GM18867 (cell line): ENCODE results near the gene FRMD4B.

Experiments used
- ATAC-seq: cut with Tn5 transposase; IDR thresholded peaks from one replicate; pipeline ENCODE4 v1.9.1; 2021; ENCODE audit warnings: mild to moderate bottlenecking, moderate library complexity; ENCODE audit not compliant: unreplicated experiment

Gene FRMD4B

DNA sequence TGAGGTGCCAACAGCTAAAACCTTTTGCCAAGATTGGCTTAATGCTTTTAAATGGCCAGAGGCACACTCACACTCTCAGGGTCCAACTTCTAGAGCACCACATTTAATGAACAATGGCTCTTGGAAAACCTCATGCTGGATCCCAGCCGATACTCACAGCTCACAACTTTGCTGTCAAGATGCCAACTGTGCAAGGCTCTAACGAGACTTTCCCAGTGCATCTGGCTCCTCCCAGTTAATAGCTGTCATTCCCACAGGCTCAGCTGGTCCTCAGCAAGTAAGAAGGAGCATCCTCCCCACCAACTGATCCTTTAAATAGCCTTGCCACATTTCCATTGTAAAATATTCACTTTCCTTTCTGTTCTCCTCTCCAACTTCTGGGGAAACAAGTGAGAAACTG is 20.3 kb upstream of the FRMD4B start:
- no peak for ATAC-seq

DNA sequence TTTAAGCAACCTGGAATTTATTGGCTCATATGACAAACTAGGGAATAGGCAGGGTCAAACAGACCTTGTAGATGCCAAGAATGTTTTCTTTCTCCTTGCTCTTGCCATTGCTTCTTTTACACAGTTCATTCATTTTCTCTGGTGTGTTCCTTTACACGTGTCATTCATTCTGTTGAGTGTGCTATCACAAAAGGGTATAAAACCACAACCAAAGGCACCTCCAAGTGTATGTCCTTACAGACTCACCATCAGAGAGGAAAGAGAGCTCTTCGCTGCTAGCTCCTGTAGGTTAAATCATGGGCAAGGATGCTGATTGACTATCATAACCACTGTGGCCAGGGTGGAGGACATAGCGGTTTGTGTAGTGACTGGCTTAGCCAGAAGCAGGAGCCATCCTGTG is 19.2 kb upstream of the FRMD4B start:
- ATAC-seq = no peak

DNA sequence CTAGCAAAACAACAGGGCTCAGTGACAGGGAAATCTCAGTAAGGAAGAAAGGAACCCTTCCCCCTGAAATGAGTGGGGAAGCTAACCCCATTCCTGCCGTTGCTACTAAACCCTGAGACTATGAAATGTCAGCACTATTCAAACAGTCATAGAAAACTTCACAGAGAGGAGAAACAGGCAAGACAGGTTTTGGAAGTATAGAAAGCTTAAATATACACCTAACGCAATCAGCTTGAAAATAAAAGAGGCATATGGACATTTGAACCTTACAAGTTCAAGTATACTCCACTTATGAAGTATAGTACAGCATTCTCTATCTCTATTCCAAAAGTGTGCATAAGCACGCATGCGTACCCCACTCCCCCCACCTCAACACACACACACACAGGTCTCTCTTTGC is 17.6 kb upstream of the FRMD4B start:
- ATAC-seq = no peak

DNA sequence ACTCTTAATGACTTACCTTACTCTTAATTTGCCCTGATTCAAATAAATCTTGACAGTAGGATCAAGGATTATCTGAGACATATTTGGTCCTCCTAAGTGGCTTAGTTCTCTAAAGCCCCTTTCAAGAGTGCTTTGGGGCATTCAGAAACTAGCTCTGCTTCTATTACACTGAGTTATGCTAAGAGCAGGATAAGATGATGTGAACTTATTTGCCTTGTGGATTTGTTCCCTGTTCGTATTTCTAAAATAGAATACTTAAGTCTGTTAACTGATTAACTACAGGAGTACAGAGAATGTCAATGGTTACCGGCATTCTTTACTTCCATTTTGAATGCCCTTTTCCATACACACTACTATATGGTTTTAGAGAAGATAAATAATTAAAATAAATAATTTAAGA is 14.8 kb upstream of the FRMD4B start:
- ATAC-seq = no peak

DNA sequence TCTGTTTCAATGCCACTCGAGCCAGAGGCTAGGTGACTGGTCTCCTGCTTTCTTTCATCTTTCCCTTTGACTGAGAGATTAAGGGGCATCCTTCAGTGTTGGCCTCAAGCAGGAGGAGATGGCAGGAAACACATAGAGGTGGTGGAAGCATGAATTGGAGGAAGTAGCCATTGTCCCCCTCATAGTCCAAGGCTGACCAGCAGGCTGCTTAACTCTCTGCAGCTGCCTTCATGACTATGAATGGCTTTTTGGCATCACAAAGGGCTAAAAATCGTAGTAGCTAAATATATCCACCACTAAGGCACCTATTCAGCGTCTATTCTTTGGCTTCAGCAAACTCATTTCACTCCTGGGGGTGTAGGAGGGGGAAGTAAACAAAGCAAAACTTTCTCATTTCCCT is 7.0 kb upstream of the FRMD4B start:
- no peak for ATAC-seq

DNA sequence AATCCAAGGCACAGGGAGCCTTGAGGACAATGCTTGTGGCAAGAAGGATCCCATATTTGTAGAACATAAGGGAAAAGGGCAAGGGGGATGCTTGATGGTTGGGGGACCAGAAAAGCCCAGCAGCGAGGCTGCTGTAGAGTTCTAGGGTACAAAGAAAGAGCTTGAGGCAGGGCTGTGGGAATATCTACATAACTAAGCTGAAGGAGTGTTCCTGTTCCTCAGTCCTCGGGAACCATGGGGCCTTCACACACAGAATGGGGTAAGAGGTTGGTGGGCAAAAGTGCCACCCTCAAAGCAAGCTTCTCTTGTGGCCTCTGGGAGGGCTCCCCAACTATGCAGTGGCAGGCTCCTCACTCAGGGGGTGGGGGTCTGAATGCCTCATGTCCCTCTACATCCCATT is 6.5 kb upstream of the FRMD4B start:
- no peak for ATAC-seq

DNA sequence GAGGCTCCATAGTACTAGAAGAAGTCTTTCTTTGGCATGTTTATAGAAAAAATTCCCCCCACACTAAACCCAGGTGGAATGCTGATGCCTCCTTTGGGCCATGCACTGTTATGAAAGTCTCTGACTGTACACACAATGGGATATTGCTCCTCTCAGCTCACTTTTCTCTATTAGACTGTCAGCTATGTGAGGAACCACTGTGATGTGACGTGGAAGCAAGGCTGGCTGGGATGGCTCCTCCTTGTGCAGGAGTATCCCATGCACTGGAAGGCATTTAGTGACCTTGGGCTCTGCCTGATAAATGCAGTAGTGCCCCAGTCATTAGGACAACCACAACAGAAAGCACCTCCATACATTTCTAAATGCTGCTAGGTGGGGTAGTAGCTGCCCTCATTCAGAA is 5.7 kb upstream of the FRMD4B start:
- no peak for ATAC-seq

DNA sequence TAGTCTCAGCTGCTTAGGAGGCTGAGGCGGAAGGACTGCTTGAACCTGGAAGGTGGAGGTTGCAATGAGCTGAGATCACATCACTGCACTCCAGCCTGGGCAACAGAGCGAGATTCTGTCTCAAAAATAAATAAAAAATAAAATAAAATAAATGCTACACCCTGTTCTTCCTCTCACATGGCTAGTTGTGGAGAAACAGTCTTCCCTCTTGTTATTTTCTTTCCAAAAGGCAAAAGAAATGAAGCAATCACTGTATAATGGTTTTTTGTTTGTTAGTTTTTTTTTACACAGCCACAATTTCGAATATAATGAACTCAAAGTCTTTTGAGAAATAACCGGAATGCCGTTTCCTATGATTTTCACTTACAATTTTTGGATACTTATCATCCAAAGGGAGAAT is 4.9 kb upstream of the FRMD4B start:
- ATAC-seq = no peak

DNA sequence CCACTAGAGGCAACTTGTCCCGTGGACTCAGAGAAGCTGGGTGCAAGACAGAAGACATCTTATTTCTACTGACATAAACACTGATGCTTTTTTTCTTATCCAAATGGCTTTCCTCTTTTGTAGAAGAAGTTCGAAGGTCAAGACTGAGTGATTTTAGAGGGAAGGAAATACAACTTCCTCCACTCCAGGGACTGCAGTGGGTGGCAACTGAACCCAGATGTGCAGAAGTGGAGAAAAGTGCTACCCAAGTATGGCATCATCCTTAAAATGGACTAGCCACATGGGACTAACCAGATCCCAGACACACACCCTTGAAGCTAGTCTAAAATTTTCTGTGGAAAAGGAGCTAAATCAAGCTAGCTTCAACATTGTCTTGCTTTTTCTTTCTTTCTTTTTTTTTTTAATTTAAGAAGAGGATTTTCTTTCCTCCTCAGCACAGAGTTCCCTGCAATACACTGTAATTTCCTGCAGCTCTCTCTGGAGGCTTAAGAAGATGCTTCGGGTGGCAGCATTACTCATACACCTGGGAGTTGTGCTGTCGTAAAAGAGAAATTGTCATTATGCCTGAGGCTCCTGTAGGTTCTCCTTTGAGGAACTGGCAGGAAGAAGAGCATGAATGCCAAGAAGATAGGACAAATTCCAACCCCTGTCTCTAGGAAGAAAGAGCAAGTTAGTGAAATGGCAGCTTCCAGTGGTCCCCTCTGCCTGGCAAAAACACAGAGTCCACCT is 3.8 kb upstream of the FRMD4B start:
- no peak for ATAC-seq

DNA sequence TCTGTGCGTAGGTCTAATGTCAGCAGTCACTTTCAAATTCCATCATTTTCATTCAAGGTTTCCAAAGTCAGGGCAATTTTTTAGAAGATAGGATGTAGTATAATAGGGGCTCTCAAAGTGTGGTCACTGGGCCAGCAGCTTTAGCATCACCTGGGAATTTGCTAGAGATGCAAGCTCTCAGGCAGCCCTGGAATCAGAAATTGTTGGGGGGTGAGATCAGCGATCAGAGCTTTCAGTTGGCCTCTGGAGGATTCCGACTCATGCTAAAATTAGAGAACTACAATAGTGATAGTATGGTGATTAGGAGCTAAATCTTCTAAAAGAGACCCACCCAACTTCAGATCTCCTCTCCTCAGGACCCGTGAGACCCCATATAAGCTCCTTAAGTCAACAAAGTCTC is 2.4 kb upstream of the FRMD4B start:
- ATAC-seq = no peak

DNA sequence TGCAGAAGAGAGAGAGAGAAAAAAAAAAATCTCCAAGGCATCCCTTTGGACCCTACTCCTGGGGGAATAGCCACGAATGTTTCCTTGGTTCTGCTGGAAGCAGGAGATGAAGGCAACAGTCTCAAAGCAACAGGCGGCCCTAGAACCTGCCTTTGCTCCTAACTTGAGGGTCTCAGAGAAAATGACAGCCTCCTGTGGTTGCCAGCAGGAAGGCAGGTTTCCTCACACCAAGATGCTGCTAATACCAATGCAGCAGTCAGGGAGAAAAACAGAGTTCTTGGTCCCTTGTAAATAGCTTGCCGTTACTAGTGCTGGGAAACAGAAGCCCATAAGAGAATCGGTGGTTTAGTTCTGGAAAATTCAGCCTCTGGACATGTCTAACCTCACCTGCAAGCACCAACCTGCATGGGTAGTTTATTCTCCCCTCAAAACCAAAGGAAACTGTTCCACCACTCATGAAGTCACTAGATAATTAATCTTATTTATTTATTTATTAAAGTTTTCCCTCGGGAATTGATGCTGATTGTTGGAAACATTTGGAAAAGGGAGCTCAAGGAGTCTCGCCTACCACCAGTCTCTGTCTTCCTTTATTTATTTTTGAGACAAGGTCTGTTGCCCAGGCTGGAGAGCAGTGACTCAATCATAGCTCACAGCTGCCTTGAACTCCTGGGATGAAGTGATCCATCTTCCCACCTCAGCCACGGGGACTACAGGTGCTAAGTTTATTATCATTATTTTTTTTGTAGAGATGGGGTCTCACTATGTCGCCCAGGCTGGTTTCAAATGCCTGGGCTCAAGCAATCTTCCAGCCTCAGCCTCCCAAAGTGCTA is 883 bp upstream of the FRMD4B start:
- ATAC-seq = no peak

DNA sequence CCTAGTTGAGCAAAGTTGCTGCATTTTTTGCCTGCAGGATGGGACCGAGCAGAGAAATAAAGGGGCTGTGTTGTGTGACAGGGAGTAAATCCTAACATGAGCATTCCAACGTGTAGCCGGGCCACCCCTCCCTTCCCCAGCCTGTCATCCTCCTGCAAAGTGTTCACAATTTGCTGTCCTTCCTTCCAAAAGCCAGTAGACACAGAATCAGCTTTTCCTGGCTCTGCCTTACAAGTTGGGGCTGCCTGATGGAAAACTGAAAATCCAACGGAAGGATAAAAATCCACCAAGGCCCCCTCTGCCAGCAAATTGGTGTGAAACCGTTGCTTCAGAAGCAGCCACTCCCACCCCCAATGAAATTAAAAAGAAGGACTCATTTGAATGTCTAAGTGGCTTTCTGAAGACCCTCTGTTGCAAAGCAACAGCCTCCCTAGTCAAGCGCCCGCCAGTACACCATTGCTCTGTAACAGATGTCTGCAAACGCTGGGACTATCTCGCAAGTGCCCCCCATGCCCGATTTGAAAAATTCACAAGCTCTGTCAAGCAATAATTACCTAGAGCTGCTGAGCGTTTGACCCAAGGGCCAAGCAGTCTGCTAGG is 665 bp downstream of the FRMD4B start:
- no peak for ATAC-seq

DNA sequence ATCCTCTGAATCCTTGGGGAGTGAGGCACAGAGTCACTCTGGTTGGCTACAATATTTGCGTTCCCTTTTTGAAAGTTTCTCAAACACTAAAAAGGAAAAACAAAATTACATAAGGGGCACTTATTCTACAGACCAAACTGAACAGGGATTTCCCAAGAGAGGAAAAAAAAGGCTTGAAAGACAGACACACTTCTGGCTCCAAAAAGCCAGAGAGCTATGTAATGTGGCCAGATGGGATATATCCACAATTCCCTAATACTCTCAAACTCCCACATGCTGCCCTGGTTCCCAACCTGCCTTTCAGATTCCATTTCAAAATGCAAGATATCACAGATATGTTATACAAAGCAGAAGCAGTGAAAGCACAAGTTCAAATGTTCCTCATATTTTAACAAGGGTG is 1.6 kb downstream of the FRMD4B start:
- no peak for ATAC-seq

DNA sequence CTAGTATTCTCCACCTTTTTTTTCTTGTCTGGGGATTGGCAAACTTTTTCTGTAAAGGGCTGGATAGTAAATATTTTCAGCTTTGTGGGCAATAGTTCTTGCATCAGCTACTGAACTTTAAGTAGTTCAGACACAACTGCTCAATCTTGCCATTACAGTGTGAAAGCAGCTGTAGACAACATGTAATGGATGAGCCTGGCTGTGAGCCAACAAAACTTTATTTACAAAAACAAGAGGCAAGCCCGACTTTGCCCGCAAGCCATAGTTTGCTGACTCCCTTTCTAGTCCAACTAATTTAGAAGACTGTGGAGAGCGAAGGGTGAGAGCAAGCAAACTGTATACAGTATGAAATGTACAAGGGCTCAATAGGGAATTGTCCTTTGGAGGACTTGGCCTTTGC is 6.2 kb downstream of the FRMD4B start:
- no peak for ATAC-seq

DNA sequence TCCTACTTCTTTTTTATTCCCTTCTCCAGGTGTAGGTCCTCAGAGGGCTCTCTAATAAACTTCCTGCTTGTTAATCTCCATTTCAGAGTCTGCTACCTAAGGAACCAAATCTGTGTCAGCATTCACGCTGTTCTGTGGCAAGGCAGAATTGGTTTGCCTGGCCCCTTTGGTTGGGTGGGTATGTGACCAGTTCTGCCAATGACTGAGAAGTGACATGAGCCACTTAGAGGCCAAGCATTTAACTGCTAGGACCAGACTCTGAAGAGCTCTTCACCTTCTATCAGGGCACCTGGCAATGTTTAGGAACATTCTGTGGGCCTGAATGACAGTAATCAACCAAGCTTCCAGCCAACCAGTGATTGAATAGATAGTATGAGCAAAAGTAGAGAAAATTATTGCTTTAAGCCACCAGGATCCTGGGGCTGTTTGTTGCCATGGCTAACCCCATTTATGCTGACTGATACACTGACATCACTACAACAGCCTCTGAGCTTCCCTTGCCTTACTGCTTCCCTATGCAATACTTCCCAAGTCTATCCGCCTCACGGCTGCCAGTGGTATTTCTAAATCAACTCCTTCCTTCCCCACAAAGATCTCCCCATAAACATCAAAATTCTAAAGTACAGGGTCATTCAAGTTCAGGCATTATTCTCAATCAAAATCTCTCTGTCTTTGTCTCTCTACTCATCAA is 7.6 kb downstream of the FRMD4B start:
- ATAC-seq = no peak

DNA sequence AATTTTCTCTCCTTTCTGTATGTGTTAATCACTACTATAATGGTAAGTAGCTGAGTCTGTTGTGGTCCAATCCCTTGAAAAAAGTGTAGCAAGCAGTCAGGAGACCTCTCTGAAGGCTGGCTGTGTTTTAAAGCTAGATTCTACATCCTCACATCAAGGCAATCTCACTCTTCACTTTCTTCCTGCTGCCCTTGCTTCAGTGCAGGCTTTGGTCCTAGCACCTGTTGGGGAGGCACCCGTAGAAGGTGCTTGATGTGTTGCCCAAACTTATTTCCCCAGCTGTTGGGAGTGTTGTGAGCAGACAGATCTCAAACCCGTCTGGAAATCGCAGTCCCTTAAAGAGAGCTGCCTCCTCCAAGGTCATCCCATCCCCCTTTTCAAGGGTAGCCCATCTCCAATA is 8.6 kb downstream of the FRMD4B start:
- no peak for ATAC-seq

DNA sequence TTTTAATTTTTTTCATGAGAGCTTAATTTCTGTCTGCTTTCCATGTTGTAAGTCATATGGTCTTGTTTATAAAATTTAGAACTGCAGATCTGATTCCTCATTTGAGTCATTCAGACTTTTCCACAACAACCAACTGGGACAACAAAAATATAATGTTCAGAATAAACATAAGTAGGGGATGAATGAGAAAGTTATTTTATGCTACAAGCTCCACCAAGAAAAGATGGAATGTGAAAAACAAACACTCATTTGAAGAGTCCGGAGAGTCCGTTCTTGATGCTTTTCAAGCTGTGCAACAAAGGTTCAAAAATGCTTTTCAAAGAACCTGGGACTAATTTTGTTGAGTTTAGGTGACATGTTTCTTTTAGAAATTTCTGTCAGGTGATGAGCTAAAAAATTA is 9.2 kb downstream of the FRMD4B start:
- ATAC-seq = no peak

DNA sequence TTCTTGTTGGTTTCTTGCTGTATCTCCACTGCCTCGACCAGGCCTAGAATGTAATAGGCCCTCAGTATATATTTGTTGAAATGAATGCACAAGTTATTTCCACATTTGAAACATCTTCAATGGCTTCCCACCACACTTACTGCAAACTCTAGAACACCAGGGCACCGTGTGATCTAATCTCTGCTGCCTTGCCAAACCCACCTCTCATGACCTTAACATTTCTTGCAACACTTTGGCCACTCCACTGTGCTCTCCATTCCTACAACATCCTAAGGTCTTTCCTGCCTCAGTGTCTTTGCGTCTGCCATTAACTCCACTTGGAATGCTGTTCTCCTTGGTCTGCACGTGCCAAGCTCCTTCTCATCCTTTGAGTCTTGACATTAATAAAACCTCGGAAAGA is 14.1 kb downstream of the FRMD4B start:
- ATAC-seq = no peak

DNA sequence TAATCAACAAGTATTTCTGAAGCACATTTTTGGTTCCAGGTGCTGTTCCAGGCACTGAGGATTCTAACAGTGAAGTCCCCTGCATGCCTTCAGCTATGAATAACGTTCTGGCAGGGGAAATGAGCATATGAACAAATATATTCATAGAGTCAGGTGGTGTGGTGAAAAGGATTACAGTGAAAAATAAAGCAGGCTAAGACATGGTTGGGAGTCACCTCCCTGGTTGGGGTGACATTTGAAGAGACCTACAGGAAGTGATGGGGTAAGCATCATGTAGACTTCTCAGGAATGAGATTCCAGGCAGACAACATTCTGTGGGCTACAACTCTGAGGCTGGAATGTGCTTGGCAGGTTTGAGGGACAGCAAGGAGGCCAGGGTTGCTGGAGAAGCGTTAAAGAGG is 15.0 kb downstream of the FRMD4B start:
- no peak for ATAC-seq

DNA sequence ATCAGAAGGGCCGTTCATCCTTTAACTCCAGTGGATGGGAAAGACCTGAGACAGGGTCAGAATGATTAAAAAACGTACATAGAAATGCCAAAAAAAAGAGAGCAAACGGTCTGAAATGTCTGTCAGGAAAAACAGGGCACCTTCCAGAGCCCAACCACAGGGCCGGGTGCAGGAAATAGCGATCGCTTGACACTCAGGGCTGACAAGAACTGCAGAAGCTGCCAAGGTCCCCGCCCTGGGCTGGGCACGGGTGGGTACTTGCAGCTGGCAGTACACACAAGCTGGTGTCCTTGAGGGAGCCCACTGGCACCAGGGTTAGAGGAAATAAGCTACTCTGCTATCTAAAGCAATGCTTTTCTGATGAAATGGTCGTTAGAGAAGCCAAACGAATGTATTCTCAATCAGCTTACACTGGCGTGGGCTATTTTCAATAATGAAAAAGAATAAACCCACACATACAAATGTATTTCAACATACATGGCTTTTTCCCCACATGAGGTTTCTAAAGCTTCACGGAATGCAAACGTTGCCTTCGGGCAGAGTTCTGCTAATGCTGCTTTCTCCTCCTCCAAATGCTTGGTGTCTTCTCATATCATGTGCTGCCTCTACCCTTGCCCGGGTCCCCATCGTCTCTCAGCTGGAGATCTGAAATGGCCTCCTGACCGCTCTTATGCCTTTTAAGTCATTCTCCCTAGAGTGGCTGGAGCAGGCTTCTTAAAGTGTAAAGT is 15.6 kb downstream of the FRMD4B start:
- ATAC-seq = no peak
